ENCODE measurements around the gene SORCS2.

DNA sequence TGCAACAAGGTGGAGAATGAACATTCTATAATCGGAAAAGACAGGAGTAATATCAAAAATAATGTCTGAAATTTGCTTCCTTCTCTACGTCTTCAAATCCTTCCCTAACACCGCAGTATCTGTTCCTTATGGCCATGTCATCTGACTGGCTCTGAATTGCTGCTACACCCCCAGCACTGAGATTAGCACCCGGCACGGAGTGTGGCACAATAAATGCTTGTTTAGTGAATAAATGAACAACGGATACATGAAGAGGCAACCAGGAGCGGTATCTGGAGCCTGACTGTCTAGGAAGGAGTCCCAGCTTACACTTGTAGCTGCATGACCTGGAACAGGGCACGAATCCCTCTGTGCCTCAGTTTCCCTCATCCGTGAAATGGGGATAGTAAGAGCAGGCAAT is 583.1 kb downstream of the SORCS2 start:
- TF ChIP-seq POLR2A (IDR thresholded peaks at IDR 0.05; ENCODE audit: low read length): no peak
- no peak for TF ChIP-seq GATA1 (IDR thresholded peaks at IDR 0.05; ENCODE audit: low read depth, low read length)
